ENCODE data around the gene LYSET.

The LYSET gene

GRCh38 chr14:93137864-93138263 lies 47.3 kb upstream of the LYSET start:
- DNase-seq (ENCODE audit: low read depth in 1 of 2, low spot score in 1 of 2), result no peak
- Histone ChIP-seq H3K4me3 (replicated peaks; ENCODE audit: insufficient read depth, low read length) (no peak overlapping the region), H3K27me3 (ENCODE audit: insufficient read depth, poor library complexity, severe bottlenecking) (no peaks in the 10 kb centered on the region), H3K27ac (replicated peaks) (no peak overlapping the region)
- TF ChIP-seq POLR2AphosphoS5 (IDR thresholded peaks at IDR 0.05; ENCODE audit: low read depth) (no peak), CTCF (IDR thresholded peaks at IDR 0.05; ENCODE audit: insufficient read depth, low read length) (no peak), GABPA (IDR thresholded peaks at IDR 0.05; ENCODE audit: low read depth) (no peak), REST (IDR thresholded peaks at IDR 0.05; ENCODE audit: insufficient replicate concordance, low read depth) (no peak), SPI1 (IDR thresholded peaks at IDR 0.05; ENCODE audit: borderline replicate concordance, low read depth) (no peak)

GRCh38 chr14:93142854-93143652 lies 42.1 kb upstream of the LYSET start:
- Histone ChIP-seq H3K27me3 (ENCODE audit: insufficient read depth, poor library complexity, severe bottlenecking) (no peaks in the 10 kb centered on the region), H3K4me3 (replicated peaks; ENCODE audit: insufficient read depth, low read length) (no peak overlapping the region), H3K27ac (replicated peaks) (no peak overlapping the region)
- no peak for TF ChIP-seq CTCF (IDR thresholded peaks at IDR 0.05; ENCODE audit: insufficient read depth, low read length)
- no peak for TF ChIP-seq SPI1 (IDR thresholded peaks at IDR 0.05; ENCODE audit: borderline replicate concordance, low read depth)
- no peak for TF ChIP-seq POLR2AphosphoS5 (IDR thresholded peaks at IDR 0.05; ENCODE audit: low read depth)
- no peak for TF ChIP-seq REST (IDR thresholded peaks at IDR 0.05; ENCODE audit: insufficient replicate concordance, low read depth)
- TF ChIP-seq GABPA (IDR thresholded peaks at IDR 0.05; ENCODE audit: low read depth), result no peak
- DNase-seq (ENCODE audit: low read depth in 1 of 2, low spot score in 1 of 2), result no peak

- no peak overlapping the region for H3K4me3 ChIP-seq (replicated peaks; ENCODE audit: insufficient read depth, low read length)
- no peaks in the 10 kb centered on the region for H3K27me3 ChIP-seq (ENCODE audit: insufficient read depth, poor library complexity, severe bottlenecking)
- DNase-seq (ENCODE audit: low read depth in 1 of 2, low spot score in 1 of 2), result no peak
- no peak overlapping the region for H3K27ac ChIP-seq (replicated peaks)
- no peak for TF ChIP-seq SPI1 (IDR thresholded peaks at IDR 0.05; ENCODE audit: borderline replicate concordance, low read depth)
These were observed 39.0 kb upstream of the LYSET start for GRCh38 chr14:93146119-93146518.

GRCh38 chr14:93148979-93149378 lies 36.1 kb upstream of the LYSET start:
- TF ChIP-seq REST (IDR thresholded peaks at IDR 0.05; ENCODE audit: insufficient replicate concordance, low read depth), result no peak
- no peak for TF ChIP-seq SPI1 (IDR thresholded peaks at IDR 0.05; ENCODE audit: borderline replicate concordance, low read depth)
- TF ChIP-seq POLR2AphosphoS5 (IDR thresholded peaks at IDR 0.05; ENCODE audit: low read depth), result no peak
- TF ChIP-seq GABPA (IDR thresholded peaks at IDR 0.05; ENCODE audit: low read depth), result no peak
- no peak for TF ChIP-seq CTCF (IDR thresholded peaks at IDR 0.05; ENCODE audit: insufficient read depth, low read length)
- no peak for DNase-seq (ENCODE audit: low read depth in 1 of 2, low spot score in 1 of 2)
- Histone ChIP-seq H3K27me3 (ENCODE audit: insufficient read depth, poor library complexity, severe bottlenecking) (no peaks in the 10 kb centered on the region), H3K4me3 (replicated peaks; ENCODE audit: insufficient read depth, low read length) (no peak overlapping the region), H3K27ac (replicated peaks) (no peak overlapping the region)
